Endothelial cell of umbilical vein (primary cell): Measurements from ENCODE around the gene RILPL1. TPM values are rescaled to one million over a fixed set of nuclear protein-coding genes. Genes with fewer than 3 reads are reported as not detected.

Source experiments
- BruUV-seq: library from RNA; stranded (reverse); fragments of 400-500 nt; replicated peaks from 2 replicates; lab custom pipeline; 2021; lab: Mats Ljungman, UMichigan
- CTCF ChIA-PET: fragments of 300-600, 350-600 bp; sonication (Branson Sonifier 250); formaldehyde crosslinking; loops from one replicate; lab custom pipeline; 2021; ENCODE audit warnings: antibody characterized with exemption, inconsistent platforms; lab: Charles Lee
- POLR2A ChIA-PET: fragments of 300-600, 350-600 bp; sonication (Branson Sonifier 250); formaldehyde crosslinking; loops from one replicate; lab custom pipeline; 2021; ENCODE audit warnings: antibody characterized with exemption, inconsistent platforms; lab: Charles Lee
- DNase-seq: peaks from one replicate; pipeline ENCODE4 v3.0.0-alpha.2; 2011; ENCODE audit warnings: low read depth, low spot score
- FAIRE-seq: peaks from 2 replicates; lab custom pipeline; 2011; peaks lifted over from hg19 to GRCh38; lab: Jason Lieb, UNC
- H2AFZ ChIP-seq: 2 replicates; pipeline ENCODE4 v1.6.0; 2012; ENCODE audit warnings: low read depth, low read length, control low read depth, inconsistent platforms
- H3K27ac ChIP-seq: 2 replicates; pipeline ENCODE4 v1.5.1; 2011; ENCODE audit warnings: low read depth, mild to moderate bottlenecking, control low read depth, low read length, moderate library complexity; ENCODE audit not compliant: insufficient read depth
- H3K27me3 ChIP-seq, 2 experiments: 2 replicates each; pipeline versions ENCODE4 v1.6.0 to v1.6.1; 2011; ENCODE audit warnings: low read length in 2 of 2, mixed read lengths in 1 of 2; ENCODE audit not compliant: control insufficient read depth in 2 of 2, insufficient read depth in 2 of 2
- H3K36me3 ChIP-seq, 2 experiments: 2 replicates in 1 of 2; 3 replicates in 1 of 2; pipeline ENCODE4 v1.5.1; 2011; ENCODE audit warnings: low read length in 2 of 2, mild to moderate bottlenecking in 1 of 2, moderate library complexity in 1 of 2; ENCODE audit not compliant: control insufficient read depth in 2 of 2, insufficient read depth in 2 of 2; ENCODE audit errors: extremely low read depth in 1 of 2
- H3K4me1 ChIP-seq: 3 replicates; pipeline ENCODE4 v1.5.1; 2011; ENCODE audit warnings: mild to moderate bottlenecking, low read length; ENCODE audit not compliant: control insufficient read depth, insufficient read depth; ENCODE audit errors: extremely low read depth
- H3K4me2 ChIP-seq: 2 replicates; pipeline ENCODE4 v1.6.1; 2011; ENCODE audit warnings: low read length, control low read depth, mixed read lengths; ENCODE audit not compliant: insufficient read depth
- H3K4me3 ChIP-seq, 3 experiments: fragments of 200-600 bp in 1 of 3; sonication (generic), shearing (Covaris generic) in 1 of 3; replicated peaks in 1 of 3; 2 replicates each; pipeline ENCODE4 v1.5.1; 2011 to 2016; ENCODE audit warnings: control low read depth in 3 of 3, low read length in 3 of 3, mild to moderate bottlenecking in 2 of 3, inconsistent platforms in 1 of 3, low read depth in 1 of 3, moderate library complexity in 1 of 3; ENCODE audit not compliant: insufficient read depth in 1 of 3
- H3K79me2 ChIP-seq: 2 replicates; pipeline ENCODE4 v1.6.0; 2012; ENCODE audit warnings: low read length, inconsistent platforms; ENCODE audit not compliant: control insufficient read depth, insufficient read depth
- H3K9ac ChIP-seq: replicated peaks from 2 replicates; pipeline ENCODE3; 2011; ENCODE audit warnings: low read length, control low read depth; ENCODE audit not compliant: insufficient read depth; ENCODE audit errors: extremely low read depth
- H3K9me1 ChIP-seq: replicated peaks from 3 replicates; pipeline ENCODE4 v1.6.0; 2011; ENCODE audit warnings: mild to moderate bottlenecking, low read length; ENCODE audit not compliant: control insufficient read depth, insufficient read depth; ENCODE audit errors: extremely low read depth
- H3K9me3 ChIP-seq: replicated peaks from 2 replicates; pipeline ENCODE4 v1.5.1; 2012; ENCODE audit warnings: low read length, inconsistent platforms; ENCODE audit not compliant: control insufficient read depth, insufficient read depth
- H4K20me1 ChIP-seq: replicated peaks from 2 replicates; pipeline ENCODE3; 2011; ENCODE audit warnings: mild to moderate bottlenecking, low read length; ENCODE audit not compliant: control insufficient read depth, insufficient read depth; ENCODE audit errors: extremely low read depth
- CTCF ChIP-seq, 2 donors: IDR thresholded peaks; 1 replicate in 1 of 2; 2 replicates in 1 of 2; pipeline ENCODE4 v1.5.1; 2011; ENCODE audit warnings: low read length in 2 of 2, mild to moderate bottlenecking in 2 of 2, moderate library complexity in 2 of 2, control low read depth in 1 of 2, inconsistent platforms in 1 of 2, low read depth in 1 of 2; ENCODE audit not compliant: insufficient read depth in 1 of 2; ENCODE audit errors: extremely low read depth in 1 of 2
- EZH2 ChIP-seq: IDR thresholded peaks from 2 replicates; pipeline ENCODE4 v1.6.1; 2012; ENCODE audit warnings: borderline replicate concordance, low read depth, mild to moderate bottlenecking, moderate library complexity, low read length, inconsistent platforms; ENCODE audit not compliant: severe bottlenecking
- FOS ChIP-seq: IDR thresholded peaks from 2 replicates; pipeline ENCODE4 v1.6.1; 2011; ENCODE audit warnings: mild to moderate bottlenecking, low read length, moderate library complexity, borderline replicate concordance; ENCODE audit not compliant: insufficient read depth
- GATA2 ChIP-seq: IDR thresholded peaks from 2 replicates; pipeline ENCODE4 v1.7.0; 2011; ENCODE audit warnings: low read depth, mild to moderate bottlenecking, moderate library complexity, mixed read lengths, low read length; ENCODE audit not compliant: insufficient read length, insufficient read depth
- JUN ChIP-seq: IDR thresholded peaks from 2 replicates; pipeline ENCODE4 v1.6.1; 2011; ENCODE audit warnings: borderline replicate concordance, low read depth; ENCODE audit not compliant: insufficient read length, insufficient read depth
- MAX ChIP-seq: IDR thresholded peaks from 2 replicates; pipeline ENCODE4 v1.6.1; 2011; ENCODE audit not compliant: insufficient read depth, insufficient read length
- MYC ChIP-seq: IDR thresholded peaks from one replicate; pipeline ENCODE4 v1.6.1; 2011; ENCODE audit warnings: mild to moderate bottlenecking, low read depth, low read length
- POLR2A ChIP-seq: IDR thresholded peaks from 2 replicates; pipeline ENCODE4 v1.6.1; 2012; ENCODE audit warnings: low read depth, mild to moderate bottlenecking, control low read depth, low read length
- POLR2AphosphoS5 ChIP-seq: IDR thresholded peaks from 2 replicates; pipeline ENCODE4 v1.6.1; 2012; ENCODE audit warnings: low read depth, mild to moderate bottlenecking, control low read depth, low read length, moderate library complexity; ENCODE audit not compliant: insufficient read depth
- dilution Hi-C: fragments of 300-500 bp; cut with MboI; formaldehyde crosslinking; loops from one replicate; pipeline ENCODE4 v1.15.0; 2019; ENCODE audit warnings: low sequenced_read_pairs; ENCODE audit not compliant: extremely low pct_ligation_motif_present
- intact Hi-C: fragments of 100-400 bp; cut with micrococcal nuclease; formaldehyde crosslinking; loops from one replicate; pipeline ENCODE4 v1.10.0; 2022
- polyA plus RNA-seq, 4 experiments: library from polyadenylated mRNA; depleted of rRNA in 3 of 4; stranded (reverse) in 3 of 4; unstranded in 1 of 4; fragments of >200 nt; gene quantifications; 2 replicates each; pipeline versions ENCODE4 v1.2.1 to v1.2.3, GENCODE V29; 2011 to 2012; ENCODE audit warnings: missing spikeins in 1 of 4
- total RNA-seq: library from RNA; stranded (reverse); gene quantifications from 2 replicates; pipeline ENCODE4 v1.2.3, GENCODE V29; 2021

RILPL1 gene
- total and polyA plus RNA-seq, 2 donors (not counting 3 experiments of a cell fraction or from before 2014, with no cell fraction given) = 30.4 to 34.3 TPM

- H3K36me3 ChIP-seq = peaks cover 4 to 25% of the 10 kb centered on the region in 2 experiments
- no peaks in the 10 kb centered on the region for H3K79me2 ChIP-seq
- no peaks in the 10 kb centered on the region for H4K20me1 ChIP-seq
- H3K9ac ChIP-seq = no peak overlapping the region
- ChIA-PET POLR2A (interaction anchor here (0.7 kb wide), 1 partner anchor 22 kb away, joined by 4 read pairs; no protein-coding TSS in a partner anchor), CTCF (interaction anchor here (0.6 to 2.9 kb wide), 2 partner anchors 8 to 78 kb away, joined by 3 to 8 read pairs; no protein-coding TSS in a partner anchor)
- no peak overlapping the region for H3K27ac ChIP-seq
- H3K9me3 ChIP-seq = no peaks in the 10 kb centered on the region
- BruUV-seq = no TSS peak
- FAIRE-seq (no peak), DNase-seq (no peak)
- no peak for TF ChIP-seq GATA2
- TF ChIP-seq EZH2 = no peak
- TF ChIP-seq POLR2A = no peak
- TF ChIP-seq MYC = no peak
- no peak for TF ChIP-seq CTCF (IDR thresholded peaks at IDR 0.05; ENCODE audit: extremely low read depth in 1 of 2, insufficient read depth in 1 of 2, low read depth in 1 of 2, low read length in 2 of 2)
- TF ChIP-seq MAX = no peak
- no peak for TF ChIP-seq FOS
- TF ChIP-seq POLR2AphosphoS5 = no peak
- TF ChIP-seq JUN = no peak
- no peak overlapping the region for H3K4me3 ChIP-seq
- no peaks in the 10 kb centered on the region for H3K4me1 ChIP-seq
- intact Hi-C loops = no loop called here
- no peaks in the 10 kb centered on the region for H3K27me3 ChIP-seq
- no peak overlapping the region for H3K4me2 ChIP-seq
- H2AFZ ChIP-seq = no peak overlapping the region
- no peaks in the 10 kb centered on the region for H3K9me1 ChIP-seq
- dilution Hi-C loops = no loop called here
Measured at GRCh38 chr12:123502163-123502704, 31.3 kb downstream of the RILPL1 start.
